Nephron (organoid): ENCODE results near the gene KIRREL3.

Experiments
- H3K27ac Mint-ChIP-seq, 3 experiments: 2 replicates each; pipeline ENCODE4 v1.8.0; 2020; ENCODE audit warnings: mixed read lengths in 3 of 3, mild to moderate bottlenecking in 2 of 3, moderate library complexity in 1 of 3
- H3K27me3 Mint-ChIP-seq: 2 replicates; pipeline ENCODE4 v1.8.0; 2021; ENCODE audit warnings: low read depth, mild to moderate bottlenecking, moderate library complexity, mixed read lengths
- H3K36me3 Mint-ChIP-seq: 2 replicates; pipeline ENCODE4 v1.8.0; 2020; ENCODE audit warnings: low read depth, mixed read lengths
- H3K4me1 Mint-ChIP-seq: 2 replicates; pipeline ENCODE4 v1.8.0; 2020; ENCODE audit warnings: mixed read lengths
- H3K4me3 Mint-ChIP-seq, 3 experiments: 2 replicates each; pipeline ENCODE4 v1.8.0; 2020; ENCODE audit warnings: mild to moderate bottlenecking in 3 of 3, mixed read lengths in 3 of 3, moderate library complexity in 2 of 3
- H3K9me3 Mint-ChIP-seq: 2 replicates; pipeline ENCODE4 v1.8.0; 2020; ENCODE audit warnings: mixed read lengths
- CTCF ChIP-seq, 3 experiments: fragments of 200-600 bp; sonication (generic); IDR thresholded peaks; one replicate each; pipeline ENCODE4 v1.5.0; 2021; ENCODE audit warnings: antibody characterized with exemption in 3 of 3; ENCODE audit not compliant: unreplicated experiment in 3 of 3

Gene KIRREL3

GRCh38 chr11:126515501-126515900 is 485.1 kb downstream of the KIRREL3 start:
- no peak for TF ChIP-seq CTCF (IDR thresholded peaks at IDR 0.05; ENCODE audit: unreplicated experiment in 3 of 3)
- no peak overlapping the region for H3K27ac Mint-ChIP-seq
- no peaks in the 10 kb centered on the region for H3K9me3 Mint-ChIP-seq
- peaks cover 38% of the 10 kb centered on the region for H3K4me1 Mint-ChIP-seq
- H3K4me3 Mint-ChIP-seq, result no peak overlapping the region
- no peaks in the 10 kb centered on the region for H3K36me3 Mint-ChIP-seq
- peaks cover 24% of the 10 kb centered on the region for H3K27me3 Mint-ChIP-seq

GRCh38 chr11:126514061-126514693 is 486.4 kb downstream of the KIRREL3 start:
- Mint-ChIP-seq H3K36me3 (no peaks in the 10 kb centered on the region), H3K27me3 (peaks cover 29% of the 10 kb centered on the region), H3K4me1 (peaks cover 24% of the 10 kb centered on the region), H3K4me3 (no peak overlapping the region), H3K27ac (no peak overlapping the region), H3K9me3 (peaks cover 3% of the 10 kb centered on the region)
- no peak for TF ChIP-seq CTCF (IDR thresholded peaks at IDR 0.05; ENCODE audit: unreplicated experiment in 3 of 3)

- H3K27ac Mint-ChIP-seq, result no peak overlapping the region
- no peak for TF ChIP-seq CTCF (IDR thresholded peaks at IDR 0.05; ENCODE audit: unreplicated experiment in 3 of 3)
- H3K4me1 Mint-ChIP-seq, result peaks cover 14% of the 10 kb centered on the region
- H3K36me3 Mint-ChIP-seq, result no peaks in the 10 kb centered on the region
- no peak overlapping the region for H3K4me3 Mint-ChIP-seq
- H3K9me3 Mint-ChIP-seq, result peaks cover 5% of the 10 kb centered on the region
- peaks cover 32% of the 10 kb centered on the region for H3K27me3 Mint-ChIP-seq
These were observed 487.5 kb downstream of the KIRREL3 start for GRCh38 chr11:126512741-126513715.

DNA sequence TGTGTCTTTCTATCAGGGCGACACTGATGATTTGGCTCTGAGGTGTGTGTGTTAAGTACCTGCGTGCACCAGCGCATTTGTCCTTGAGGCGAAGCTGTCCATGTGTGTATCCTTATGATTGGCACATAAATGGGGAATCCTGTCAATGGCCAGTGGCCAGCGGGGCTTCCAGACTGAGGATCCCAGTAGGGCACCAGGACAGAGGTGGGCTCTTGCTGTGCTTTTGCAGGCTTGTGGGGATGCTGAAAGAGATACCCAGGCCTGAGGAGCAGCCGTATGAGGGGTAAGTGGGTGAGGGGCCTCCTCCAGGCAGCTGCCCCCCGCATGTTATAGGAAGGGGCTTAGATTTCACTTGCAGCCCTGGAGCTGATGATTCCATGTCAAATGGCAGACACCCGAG is 488.3 kb downstream of the KIRREL3 start:
- Mint-ChIP-seq H3K4me1 (peaks cover 10% of the 10 kb centered on the region), H3K36me3 (no peaks in the 10 kb centered on the region), H3K4me3 (no peak overlapping the region), H3K27me3 (peaks cover 34% of the 10 kb centered on the region), H3K9me3 (peaks cover 12% of the 10 kb centered on the region), H3K27ac (no peak overlapping the region)
- TF ChIP-seq CTCF (IDR thresholded peaks at IDR 0.05; ENCODE audit: unreplicated experiment in 3 of 3), result no peak

DNA sequence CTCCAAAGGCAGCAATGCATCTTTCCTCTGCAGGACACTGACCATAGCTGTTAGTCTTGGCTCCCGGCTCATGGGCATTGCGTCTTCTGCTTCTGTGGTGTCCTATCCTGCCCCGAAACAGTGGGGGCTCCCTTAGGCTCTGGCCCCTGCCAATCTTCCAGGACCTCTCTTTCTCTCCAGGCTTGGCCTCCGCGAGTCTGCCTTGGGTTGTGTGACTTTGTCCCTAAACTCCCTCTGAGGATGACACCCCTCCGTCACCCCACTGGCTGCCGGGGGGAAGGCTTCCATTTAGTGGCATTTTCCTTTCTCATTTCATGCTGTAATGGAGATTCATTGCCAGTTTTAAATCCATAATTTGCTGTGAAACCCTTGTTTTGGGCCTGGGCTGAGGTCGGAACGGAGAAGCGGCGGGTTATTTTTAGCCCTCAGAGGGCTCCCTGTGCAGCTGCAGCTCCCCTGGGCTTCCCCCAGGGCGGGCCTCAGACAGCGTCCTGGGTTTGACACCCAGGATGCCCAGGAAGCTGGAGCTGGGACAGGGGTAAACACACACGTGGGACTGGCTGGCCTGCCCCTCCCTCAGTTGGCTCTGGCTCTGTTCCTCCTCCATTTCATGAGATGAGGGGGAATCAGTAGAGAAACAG is 489.0 kb downstream of the KIRREL3 start:
- Mint-ChIP-seq H3K36me3 (no peaks in the 10 kb centered on the region), H3K9me3 (peaks cover 17% of the 10 kb centered on the region), H3K4me3 (no peak overlapping the region), H3K27me3 (peaks cover 38% of the 10 kb centered on the region), H3K27ac (no peak overlapping the region), H3K4me1 (peaks cover 10% of the 10 kb centered on the region)
- no peak for TF ChIP-seq CTCF (IDR thresholded peaks at IDR 0.05; ENCODE audit: unreplicated experiment in 3 of 3)
